Ascending aorta (tissue), 2 donors: Measurements from ENCODE around the gene TMEM14C. TPM values are rescaled to one million over a fixed set of nuclear protein-coding genes. Genes with fewer than 3 reads are reported as not detected.
A peak's percentile ranks its signal among the peaks of the same experiment; 100 is the strongest.

Source experiments
- DNase-seq, 2 donors: peaks; one replicate each; pipeline ENCODE4 v3.0.0-alpha.2; 2019; ENCODE audit warnings: low spot score in 2 of 2
- H3K27ac ChIP-seq, 2 donors: fragments of 200-600 bp; sonication (generic); one replicate each; pipeline ENCODE4 v1.5.1; 2016 to 2017; ENCODE audit warnings: mild to moderate bottlenecking in 1 of 2
- H3K27me3 ChIP-seq: fragments of 200-600 bp; sonication (generic); one replicate; pipeline ENCODE4 v1.5.1; 2017
- H3K36me3 ChIP-seq, 2 donors: fragments of 200-600 bp; sonication (generic); one replicate each; pipeline ENCODE4 v1.5.1; 2016
- H3K4me1 ChIP-seq, 2 donors: fragments of 200-600 bp; sonication (generic); one replicate each; pipeline ENCODE4 v1.5.1; 2016 to 2017; ENCODE audit warnings: mild to moderate bottlenecking in 1 of 2
- H3K4me3 ChIP-seq, 2 donors: fragments of 200-600 bp; sonication (generic); one replicate each; pipeline ENCODE4 v1.5.1; 2016 to 2017; ENCODE audit warnings: mild to moderate bottlenecking in 1 of 2
- H3K9me3 ChIP-seq, 2 donors: fragments of 200-600 bp; sonication (generic); one replicate each; pipeline ENCODE4 v1.5.1; 2016
- CTCF ChIP-seq, 3 experiments: fragments of 200-600 bp in 2 of 3; fragments of 450-650 bp in 1 of 3; sonication (generic) in 2 of 3; IDR thresholded peaks; one replicate each; pipeline ENCODE4 v1.5.1; 2016 to 2019; ENCODE audit warnings: antibody characterized with exemption in 3 of 3, mild to moderate bottlenecking in 1 of 3, moderate library complexity in 1 of 3
- intact Hi-C: fragments of 100-400 bp; cut with DNase I; formaldehyde crosslinking; loops from one replicate; pipeline ENCODE4 v1.15.1; 2023
- total RNA-seq: library from RNA; depleted of rRNA; stranded (reverse); fragments of >200 nt; gene quantifications from one replicate; pipeline ENCODE4 v1.1.0, GENCODE V29; 2016

The TMEM14C gene
- total RNA-seq, 1 donor from 2014 or later = 79.6 TPM

GRCh38 chr6:10692965-10693538 lies 29.8 kb upstream of the TMEM14C start:
- peak overlapping the region; percentile 72 to 87 for H3K4me3 ChIP-seq
- intact Hi-C loops = no loop called here

DNA sequence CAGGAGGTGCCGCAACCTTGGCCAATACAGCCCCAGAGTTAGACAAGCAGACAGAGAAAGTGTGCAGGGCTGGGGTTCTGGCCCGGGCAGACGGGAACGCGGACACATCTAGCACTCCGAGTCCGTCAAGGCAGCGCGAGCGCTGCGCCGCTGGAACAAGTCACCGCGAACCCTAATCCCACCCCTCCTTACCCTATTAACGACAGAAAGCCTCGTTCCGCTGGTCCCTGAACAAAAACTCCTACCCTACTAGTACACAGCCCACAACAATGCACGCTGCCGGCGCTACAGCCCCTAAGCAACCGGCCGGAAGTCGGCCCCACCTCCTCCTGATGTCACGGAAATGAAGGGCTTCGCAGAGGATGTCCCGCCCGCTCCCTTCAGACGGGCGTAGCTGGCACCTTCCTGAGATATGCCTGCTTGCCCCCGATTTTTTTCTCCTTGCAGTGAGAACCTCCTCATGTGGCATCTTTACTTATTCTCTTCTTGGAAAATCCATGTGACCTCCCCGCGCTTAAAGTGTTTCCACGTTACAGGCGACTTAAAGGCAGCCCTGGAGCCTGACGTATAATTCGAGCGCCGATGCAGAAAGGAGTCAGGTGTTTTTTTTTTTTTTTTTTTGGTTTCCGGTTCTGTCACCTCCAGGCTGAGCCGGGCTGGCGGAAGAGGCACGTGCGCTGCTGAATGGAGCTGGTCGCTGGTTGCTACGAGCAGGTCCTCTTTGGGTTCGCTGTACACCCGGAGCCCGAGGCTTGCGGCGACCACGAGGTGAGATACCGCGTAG lies 28.4 kb upstream of the TMEM14C start, which contains the start of the genes C6orf52 and PAK1IP1:
Gene C6orf52, minus strand, starts transcription at position 315 of the 784 bp plus-strand sequence. CDS start 7,066 bp downstream, outside the sequence.
Gene PAK1IP1, plus strand, starts transcription at position 671 of the 784 bp plus-strand sequence. Its CDS starts 14 bp downstream, at position 685.
- H3K36me3 ChIP-seq = peaks cover 14 to 22% of the 10 kb centered on the region in 2 donors
- H3K4me1 ChIP-seq = peaks cover 0 to 23% of the 10 kb centered on the region in 2 donors
- no peaks in the 10 kb centered on the region for H3K27me3 ChIP-seq
- intact Hi-C loops = loop anchor here (1.0 to 5.0 kb wide), 5 partner anchors 28 to 184 kb away; partner anchors contain the start of gene TMEM14B
- peak; percentile 77 to 97 for DNase-seq
- peak within 1 kb of the TSS; percentile 72 to 87 for H3K4me3 ChIP-seq
- TF ChIP-seq CTCF (IDR thresholded peaks at IDR 0.05) = no peak
- H3K9me3 ChIP-seq = no peaks in the 10 kb centered on the region
- H3K27ac ChIP-seq = peak within 1 kb of the TSS; percentile 85 to 95

More at GRCh38 chr6:10692965-10693538, 29.8 kb upstream of the TMEM14C start:
- Histone ChIP-seq H3K27ac (no peak overlapping the region), H3K36me3 (peaks cover 3 to 7% of the 10 kb centered on the region in 2 donors), H3K27me3 (no peaks in the 10 kb centered on the region), H3K9me3 (no peaks in the 10 kb centered on the region), H3K4me1 (peaks cover 0 to 23% of the 10 kb centered on the region in 2 donors)
- no peak for TF ChIP-seq CTCF (IDR thresholded peaks at IDR 0.05)
- no peak for DNase-seq

DNA sequence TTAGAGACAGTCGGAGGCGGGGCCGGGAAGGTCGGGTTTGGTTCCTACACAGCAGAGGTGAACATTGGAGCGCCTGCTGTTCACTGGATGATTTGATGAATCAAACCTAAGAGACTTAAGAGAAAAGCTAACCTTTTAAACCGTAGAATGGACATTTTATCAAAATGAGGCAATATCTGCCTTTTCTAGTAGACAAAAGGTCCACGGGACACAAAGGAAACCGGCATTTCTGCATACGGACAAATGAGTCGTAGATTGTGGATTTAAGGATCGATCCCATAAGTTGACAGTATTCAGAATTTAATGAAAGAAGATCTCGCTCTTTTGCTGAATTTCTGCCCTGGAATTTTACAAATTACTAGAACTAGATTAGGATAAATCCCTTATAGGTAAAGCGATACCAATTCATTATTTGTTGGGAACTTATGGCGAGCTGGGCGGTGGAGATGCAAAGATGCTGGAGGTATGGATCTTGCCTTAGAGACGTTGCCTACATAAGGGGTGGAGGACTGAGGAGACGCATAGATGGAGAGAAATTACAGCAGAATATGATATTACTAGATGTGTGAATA lies 27.7 kb upstream of the TMEM14C start:
- Histone ChIP-seq H3K9me3 (no peaks in the 10 kb centered on the region), H3K36me3 (peaks cover 16 to 27% of the 10 kb centered on the region in 2 donors), H3K27ac (peak overlapping the region; percentile 85 to 95), H3K27me3 (no peaks in the 10 kb centered on the region), H3K4me1 (peaks cover 0 to 23% of the 10 kb centered on the region in 2 donors), H3K4me3 (peak overlapping the region; percentile 72 to 87)
- TF ChIP-seq CTCF (IDR thresholded peaks at IDR 0.05) = no peak
- intact Hi-C loops = loop anchor here (2.0 to 5.0 kb wide), 2 partner anchors 42 to 50 kb away; no protein-coding TSS in a partner anchor
- DNase-seq = no peak

DNA sequence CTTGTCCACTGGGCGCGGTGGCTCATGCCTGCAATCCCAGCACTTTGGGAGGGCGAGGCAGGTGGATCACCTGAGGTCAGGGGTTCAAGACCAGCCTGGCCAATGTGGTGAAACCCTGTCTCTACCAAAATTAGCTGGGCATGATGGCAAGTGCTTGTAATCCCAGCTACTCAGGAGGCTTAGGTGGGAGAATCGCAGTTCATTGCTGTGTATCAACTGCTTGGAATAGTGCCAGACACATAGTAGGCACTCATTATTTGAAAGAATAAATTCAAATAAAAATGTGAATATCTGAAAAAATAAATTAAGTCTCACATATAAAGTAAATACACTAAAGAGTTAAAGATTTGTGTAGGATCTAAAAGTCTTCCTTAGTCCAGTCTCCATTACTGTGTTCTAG lies 26.2 kb upstream of the TMEM14C start:
- H3K27ac ChIP-seq = no peak overlapping the region
- intact Hi-C loops = loop anchor here (5.0 kb wide), 1 partner anchor 41 kb away; no protein-coding TSS in a partner anchor
- no peak for DNase-seq
- H3K4me1 ChIP-seq = peaks cover 0 to 23% of the 10 kb centered on the region in 2 donors
- no peak overlapping the region for H3K4me3 ChIP-seq
- H3K27me3 ChIP-seq = no peaks in the 10 kb centered on the region
- TF ChIP-seq CTCF (IDR thresholded peaks at IDR 0.05) = no peak
- H3K36me3 ChIP-seq = peaks cover 16 to 37% of the 10 kb centered on the region in 2 donors
- H3K9me3 ChIP-seq = no peaks in the 10 kb centered on the region

DNA sequence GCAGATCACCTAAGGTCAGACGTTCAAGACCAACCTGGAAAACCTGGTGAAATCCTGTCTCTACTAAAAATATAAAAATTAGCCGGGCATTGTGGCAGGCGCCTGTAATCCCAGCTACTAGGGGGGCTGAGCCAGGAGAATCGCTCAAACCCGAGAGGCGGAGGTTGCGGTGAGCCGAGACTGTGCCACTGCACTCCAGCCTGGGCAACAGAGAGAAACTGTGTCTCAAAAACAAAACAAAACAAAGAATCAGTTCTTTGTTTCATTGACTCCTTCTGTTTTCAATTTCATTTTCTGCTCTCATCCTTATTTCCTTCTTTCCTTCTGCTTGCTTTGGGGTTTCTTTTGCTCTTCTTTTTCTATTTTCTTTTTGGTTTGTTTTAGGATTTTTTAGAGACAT lies 8.9 kb upstream of the TMEM14C start:
- no peak for DNase-seq
- no peak for TF ChIP-seq CTCF (IDR thresholded peaks at IDR 0.05)
- H3K4me3 ChIP-seq = no peak overlapping the region
- H3K27me3 ChIP-seq = no peaks in the 10 kb centered on the region
- H3K4me1 ChIP-seq = no peaks in the 10 kb centered on the region
- H3K36me3 ChIP-seq = peaks cover 3 to 11% of the 10 kb centered on the region in 2 donors
- H3K9me3 ChIP-seq = peaks cover 0 to 6% of the 10 kb centered on the region in 2 donors
- intact Hi-C loops = no loop called here
- H3K27ac ChIP-seq = no peak overlapping the region
